Measurements from ENCODE around the gene MEGF8. TPM values are rescaled to one million over a fixed set of nuclear protein-coding genes. Genes with fewer than 3 reads are reported as not detected.

Gene MEGF8
- total RNA-seq, 1 donor from 2014 or later, result 30.2 TPM

DNA sequence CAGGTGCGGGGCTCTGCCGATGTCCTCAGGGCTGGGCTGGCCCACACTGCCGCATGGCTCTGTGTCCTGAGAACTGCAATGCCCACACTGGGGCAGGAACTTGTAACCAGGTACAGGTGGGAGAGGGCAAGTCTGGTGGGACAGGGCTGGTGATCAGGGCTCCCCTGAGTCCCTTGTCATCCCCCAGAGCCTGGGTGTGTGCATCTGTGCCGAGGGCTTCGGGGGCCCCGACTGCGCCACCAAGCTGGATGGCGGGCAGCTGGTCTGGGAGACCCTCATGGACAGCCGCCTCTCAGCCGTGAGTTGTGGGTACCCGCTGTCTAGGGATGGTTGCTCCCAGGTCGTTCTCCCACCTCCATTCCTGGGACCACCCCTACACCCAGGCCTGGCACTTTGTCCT is 30.5 kb downstream of the MEGF8 start:
- no peak overlapping the region for H3K4me3 ChIP-seq (ENCODE audit: low read depth, low read length)
- DNase-seq (ENCODE audit: low read depth), result no peak
- TF ChIP-seq, protein P1, sequence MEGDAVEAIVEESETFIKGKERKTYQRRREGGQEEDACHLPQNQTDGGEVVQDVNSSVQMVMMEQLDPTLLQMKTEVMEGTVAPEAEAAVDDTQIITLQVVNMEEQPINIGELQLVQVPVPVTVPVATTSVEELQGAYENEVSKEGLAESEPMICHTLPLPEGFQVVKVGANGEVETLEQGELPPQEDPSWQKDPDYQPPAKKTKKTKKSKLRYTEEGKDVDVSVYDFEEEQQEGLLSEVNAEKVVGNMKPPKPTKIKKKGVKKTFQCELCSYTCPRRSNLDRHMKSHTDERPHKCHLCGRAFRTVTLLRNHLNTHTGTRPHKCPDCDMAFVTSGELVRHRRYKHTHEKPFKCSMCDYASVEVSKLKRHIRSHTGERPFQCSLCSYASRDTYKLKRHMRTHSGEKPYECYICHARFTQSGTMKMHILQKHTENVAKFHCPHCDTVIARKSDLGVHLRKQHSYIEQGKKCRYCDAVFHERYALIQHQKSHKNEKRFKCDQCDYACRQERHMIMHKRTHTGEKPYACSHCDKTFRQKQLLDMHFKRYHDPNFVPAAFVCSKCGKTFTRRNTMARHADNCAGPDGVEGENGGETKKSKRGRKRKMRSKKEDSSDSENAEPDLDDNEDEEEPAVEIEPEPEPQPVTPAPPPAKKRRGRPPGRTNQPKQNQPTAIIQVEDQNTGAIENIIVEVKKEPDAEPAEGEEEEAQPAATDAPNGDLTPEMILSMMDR (conservative IDR thresholded peaks at IDR 0.05; ENCODE audit: low read depth, low read length), result no peak

DNA sequence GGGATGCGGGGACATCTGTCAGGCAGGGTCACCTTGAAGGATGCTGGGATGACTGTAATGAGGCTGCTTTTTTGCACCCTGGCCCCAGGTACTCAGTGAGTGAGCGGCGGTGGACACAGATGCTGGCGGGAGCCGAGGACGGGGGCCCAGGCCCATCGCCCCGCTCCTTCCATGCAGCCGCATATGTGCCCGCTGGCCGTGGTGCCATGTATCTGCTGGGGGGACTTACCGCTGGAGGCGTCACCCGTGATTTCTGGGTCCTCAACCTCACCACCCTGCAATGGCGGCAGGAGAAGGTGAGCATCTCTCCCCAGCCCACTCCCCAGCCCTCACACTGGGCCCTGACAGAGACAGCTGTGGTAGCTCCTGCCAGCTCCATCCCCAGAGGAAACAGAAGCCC is 31.3 kb downstream of the MEGF8 start:
- no peak for DNase-seq (ENCODE audit: low read depth)
- TF ChIP-seq, protein P1 (conservative IDR thresholded peaks at IDR 0.05; ENCODE audit: low read depth, low read length), result no peak
- no peak overlapping the region for H3K4me3 ChIP-seq (ENCODE audit: low read depth, low read length)

DNA sequence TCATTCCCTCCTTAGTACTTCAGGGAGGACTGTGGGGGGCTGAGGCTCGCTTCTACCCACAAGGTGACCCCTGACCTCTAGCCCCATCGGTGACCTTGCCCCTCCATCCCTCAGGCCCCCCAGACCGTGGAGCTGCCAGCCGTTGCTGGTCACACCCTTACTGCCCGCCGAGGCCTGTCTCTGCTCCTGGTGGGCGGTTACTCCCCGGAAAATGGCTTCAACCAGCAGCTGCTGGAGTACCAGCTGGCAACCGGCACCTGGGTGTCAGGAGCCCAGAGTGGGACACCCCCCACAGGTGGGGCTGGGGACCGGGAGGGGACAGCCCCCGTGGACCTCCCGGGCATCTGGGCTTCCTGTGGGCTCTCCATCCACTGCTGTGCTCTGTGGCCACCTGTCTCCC is 31.9 kb downstream of the MEGF8 start:
- no peak for DNase-seq (ENCODE audit: low read depth)
- H3K4me3 ChIP-seq (ENCODE audit: low read depth, low read length), result no peak overlapping the region
- TF ChIP-seq, protein P1 (conservative IDR thresholded peaks at IDR 0.05; ENCODE audit: low read depth, low read length), result no peak

DNA sequence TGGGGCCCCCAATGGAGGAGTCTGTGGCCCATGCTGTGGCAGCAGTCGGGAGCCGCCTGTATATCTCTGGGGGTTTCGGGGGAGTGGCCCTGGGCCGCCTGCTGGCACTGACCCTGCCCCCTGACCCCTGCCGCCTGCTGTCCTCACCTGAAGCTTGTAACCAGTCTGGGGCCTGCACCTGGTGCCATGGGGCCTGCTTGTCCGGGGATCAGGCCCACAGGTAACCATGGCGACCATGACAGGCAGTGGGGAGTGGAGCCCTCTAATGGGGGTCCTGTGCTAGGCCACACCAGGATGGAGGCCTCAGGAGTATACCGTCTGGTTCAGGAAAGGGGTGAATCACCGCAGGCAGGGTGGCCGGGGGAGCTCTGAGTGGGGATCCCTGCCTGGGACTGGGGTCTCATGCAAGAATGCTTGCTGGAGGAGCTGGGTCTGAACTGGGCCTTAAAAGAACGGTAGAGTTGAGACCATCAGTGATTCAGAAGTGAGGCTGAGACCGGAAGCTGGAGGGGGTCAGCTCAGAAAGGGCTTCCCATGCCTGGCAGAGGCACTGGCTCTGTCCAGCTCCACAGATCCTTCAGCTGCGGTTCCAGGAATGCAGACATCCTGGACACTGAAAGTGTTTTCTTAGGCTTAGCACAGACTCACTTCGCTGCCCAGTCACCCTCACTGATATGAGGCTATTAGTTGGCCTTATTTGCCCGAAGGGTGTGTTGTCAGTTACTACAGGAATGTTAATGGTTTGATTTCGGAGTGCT is 35.5 kb downstream of the MEGF8 start:
- no peak overlapping the region for H3K4me3 ChIP-seq (ENCODE audit: low read depth, low read length)
- DNase-seq (ENCODE audit: low read depth), result no peak
- TF ChIP-seq, protein P1 (conservative IDR thresholded peaks at IDR 0.05; ENCODE audit: low read depth, low read length), result no peak

DNA sequence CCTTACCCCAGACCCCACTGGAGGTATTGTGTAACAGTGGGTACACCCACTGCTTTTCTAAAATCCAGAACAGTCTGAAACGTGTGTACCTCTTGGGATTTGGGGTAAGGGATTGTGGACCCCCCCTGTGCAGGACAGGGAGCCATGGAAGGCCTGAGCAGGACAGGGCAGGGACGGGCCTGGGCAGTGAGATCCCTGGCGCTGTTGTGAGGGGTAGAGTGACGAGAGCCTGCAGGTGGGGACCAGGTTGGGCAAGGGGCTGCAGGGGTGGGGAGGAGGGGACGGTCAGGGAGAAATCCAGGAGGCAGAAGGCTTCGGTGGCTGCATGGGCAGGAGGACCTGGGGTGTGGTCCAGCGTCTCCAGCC is 36.1 kb downstream of the MEGF8 start:
- DNase-seq (ENCODE audit: low read depth), result no peak
- H3K4me3 ChIP-seq (ENCODE audit: low read depth, low read length), result no peak overlapping the region
- TF ChIP-seq, protein P1 (conservative IDR thresholded peaks at IDR 0.05; ENCODE audit: low read depth, low read length), result no peak

GRCh38 chr19:42362342-42362741 is 36.9 kb downstream of the MEGF8 start:
- DNase-seq (ENCODE audit: low read depth), result no peak
- no peak overlapping the region for H3K4me3 ChIP-seq (ENCODE audit: low read depth, low read length)
- TF ChIP-seq, protein P1 (conservative IDR thresholded peaks at IDR 0.05; ENCODE audit: low read depth, low read length), result no peak

- no peak for DNase-seq (ENCODE audit: low read depth)
- TF ChIP-seq, protein P1 (conservative IDR thresholded peaks at IDR 0.05; ENCODE audit: low read depth, low read length), result no peak
- no peak overlapping the region for H3K4me3 ChIP-seq (ENCODE audit: low read depth, low read length)
Measured at GRCh38 chr19:42362891-42363440, 37.5 kb downstream of the MEGF8 start.
